Measurements from ENCODE around the gene SLC17A9.

The SLC17A9 gene

GRCh38 chr20:63005365-63005861, 52.9 kb downstream of the SLC17A9 start:
- DNase-seq (ENCODE audit: low spot score): no peak

GRCh38 chr20:63005862-63006539, 53.5 kb downstream of the SLC17A9 start:
- DNase-seq (ENCODE audit: low spot score): no peak

- DNase-seq (ENCODE audit: low spot score): no peak
Measured at GRCh38 chr20:63006540-63007359, 54.2 kb downstream of the SLC17A9 start, which contains the start of gene BHLHE23. BHLHE23 (minus strand) TSS chr20:63006964; CDS start chr20:63006774, 190 bp downstream.

- no peak for DNase-seq (ENCODE audit: low spot score)
Measured at GRCh38 chr20:63007360-63007645, 54.8 kb downstream of the SLC17A9 start.

GRCh38 chr20:63007646-63008488, 55.4 kb downstream of the SLC17A9 start:
- no peak for DNase-seq (ENCODE audit: low spot score)

- DNase-seq (ENCODE audit: low spot score): no peak
Measured at GRCh38 chr20:63008541-63009044, 56.1 kb downstream of the SLC17A9 start.

- DNase-seq (ENCODE audit: low spot score): peak; percentile 85
Measured at GRCh38 chr20:63009045-63009961, 56.8 kb downstream of the SLC17A9 start.

- peak; percentile 63 for DNase-seq (ENCODE audit: low spot score)
Measured at GRCh38 chr20:63009988-63010769, 57.7 kb downstream of the SLC17A9 start.

- no peak for DNase-seq (ENCODE audit: low spot score)
Measured at GRCh38 chr20:63011798-63012197, 59.3 kb downstream of the SLC17A9 start.

- no peak for DNase-seq (ENCODE audit: low spot score)
Measured at GRCh38 chr20:63013207-63013606, 60.7 kb downstream of the SLC17A9 start.

GRCh38 chr20:63014287-63014686, 61.8 kb downstream of the SLC17A9 start:
- no peak for DNase-seq (ENCODE audit: low spot score)

GRCh38 chr20:63014710-63015109, 62.2 kb downstream of the SLC17A9 start:
- DNase-seq (ENCODE audit: low spot score): no peak

- no peak for DNase-seq (ENCODE audit: low spot score)
Measured at GRCh38 chr20:63015147-63015661, 62.7 kb downstream of the SLC17A9 start.

- DNase-seq (ENCODE audit: low spot score): no peak
Measured at GRCh38 chr20:63015662-63016361, 63.3 kb downstream of the SLC17A9 start.

- DNase-seq (ENCODE audit: low spot score): no peak
Measured at GRCh38 chr20:63016514-63017075, 64.1 kb downstream of the SLC17A9 start.

GRCh38 chr20:63017076-63017825, 64.7 kb downstream of the SLC17A9 start:
- DNase-seq (ENCODE audit: low spot score): no peak

- no peak for DNase-seq (ENCODE audit: low spot score)
Measured at GRCh38 chr20:63017826-63018411, 65.4 kb downstream of the SLC17A9 start.

Data from activated CD4-positive, alpha-beta T cell treated with anti-CD3 and anti-CD28 coated beads, Interleukin-2, Interleukin-4, amounts not matched to agents 100 ng/mL and 50 ng/mL, durations not matched to agents 16 hours and 8 hours (primary cell).